Pancreas (tissue), 10 donors: ENCODE data around the gene PTPRQ. TPM values are rescaled to one million over a fixed set of nuclear protein-coding genes. Genes with fewer than 3 reads are reported as not detected.
A peak's percentile ranks its signal among the peaks of the same experiment; 100 is the strongest.

ENCODE experiments used
- ATAC-seq, 4 donors: fragments of 200-7000 bp; cut with Tn5 transposase; one replicate each; pipeline versions ENCODE4 v1.8.0 to v1.9.1; 2020; ENCODE audit warnings: mild to moderate bottlenecking in 4 of 4, moderate library complexity in 4 of 4
- DNase-seq, 6 donors: peaks; one replicate each; pipeline ENCODE4 v3.0.0-alpha.2; 2020
- FAIRE-seq: peaks from 2 replicates; lab custom pipeline; 2012; peaks lifted over from hg19 to GRCh38; lab: Jason Lieb, UNC
- H3K27ac ChIP-seq, 4 donors: fragments of 200-600 bp; sonication (generic); 1 replicate in 3 of 4; 2 replicates in 1 of 4; pipeline versions ENCODE4 v1.5.0 to v1.8.0; 2020
- H3K27me3 ChIP-seq, 4 donors: fragments of 200-600 bp; one replicate each; pipeline ENCODE4 v1.8.0; 2021
- H3K36me3 ChIP-seq, 3 donors: fragments of 200-600 bp; sonication (generic) in 1 of 3; one replicate each; pipeline versions ENCODE4 v1.5.0 to v1.8.0; 2020 to 2021
- H3K4me1 ChIP-seq, 3 donors: fragments of 200-600 bp; one replicate each; pipeline ENCODE4 v1.8.0; 2021
- H3K4me3 ChIP-seq, 4 donors: fragments of 200-600 bp; sonication (generic) in 2 of 4; one replicate each; pipeline versions ENCODE4 v1.5.0 to v1.8.0; 2020 to 2021
- H3K9me3 ChIP-seq, 4 donors: fragments of 200-600 bp; one replicate each; pipeline ENCODE4 v1.8.0; 2021
- CTCF ChIP-seq, 4 donors: fragments of 200-600 bp; sonication (generic) in 3 of 4; IDR thresholded peaks; one replicate each; pipeline versions ENCODE4 v1.5.0 to v1.8.0; 2021; ENCODE audit warnings: antibody characterized with exemption in 4 of 4
- WGBS, 2 donors: extraction: QIAGEN DNeasy Blood & Tissue Kit; methylation state at CpG; one replicate each; pipeline ENCODE4 v1.1.7; 2013; 5-methylcytosine and 5-hydroxymethylcytosine counted together
- intact Hi-C, 3 donors: fragments of 100-400 bp; cut with DNase I; formaldehyde crosslinking; loops; one replicate each; pipeline versions ENCODE4 v1.11.1 to v1.14.2; 2022
- polyA plus RNA-seq, 2 donors: library from polyadenylated mRNA; stranded (reverse); fragments of 200-250 nt; gene quantifications; one replicate each; pipeline ENCODE4 v1.2.3, GENCODE V29; 2013
- total RNA-seq, 6 donors: library from RNA; stranded (reverse); fragmentation: NEBNext Ultra II Directional in 4 of 6; extraction: Animal tissue kit (Norgen Biotek cat#: 25700) in 4 of 6; gene quantifications; one replicate each; pipeline versions ENCODE4 v1.2.1 to v1.2.4, GENCODE V29; 2021 to 2023
- donor health status: healthy with polysubstance abuse.
- donor health status: DM: no; HTN: no; CAD: no; lungs with moderate emphysema.
- donor health status: DM: no; HTN: no; CAD: no.
- donor health status: control.
- donor health status: control.
- donor health status: Bipolar disorder and iron deficiency.
- donor health status: DM: yes; HTN: yes; CAD: no.
- donor health status: DM: no; HTN: no; CAD: no.
- donor health status: DM: no; HTN: no; CAD: no.
- donor health status: DM: yes; HTN: yes; CAD: no.

PTPRQ gene
- total and polyA plus RNA-seq, 8 donors, result 0.09 to 0.91 (median 0.43) TPM

GRCh38 chr12:80419644-80420043, 24.4 kb upstream of the PTPRQ start:
- FAIRE-seq (no peak), ATAC-seq (peak in 1 of 4 donors; percentile 14), DNase-seq (no peak)
- intact Hi-C loops, result loop anchor here in 1 of 3 donors (10.0 kb wide), 1 partner anchor 345 kb away; no protein-coding TSS in a partner anchor
- Histone ChIP-seq H3K27ac (no peak overlapping the region), H3K27me3 (no peaks in the 10 kb centered on the region), H3K4me3 (no peak overlapping the region), H3K9me3 (no peaks in the 10 kb centered on the region), H3K36me3 (no peaks in the 10 kb centered on the region), H3K4me1 (no peaks in the 10 kb centered on the region)
- TF ChIP-seq CTCF (IDR thresholded peaks at IDR 0.05), result no peak

GRCh38 chr12:80420075-80420474, 24.0 kb upstream of the PTPRQ start:
- intact Hi-C loops, result no loop called here
- Histone ChIP-seq H3K4me1 (no peaks in the 10 kb centered on the region), H3K27me3 (no peaks in the 10 kb centered on the region), H3K9me3 (no peaks in the 10 kb centered on the region), H3K27ac (no peak overlapping the region), H3K4me3 (no peak overlapping the region), H3K36me3 (no peaks in the 10 kb centered on the region)
- TF ChIP-seq CTCF (IDR thresholded peaks at IDR 0.05), result no peak
- no peak for FAIRE-seq
- DNase-seq, result no peak
- ATAC-seq, result no peak

- DNase-seq (no peak), ATAC-seq (no peak), FAIRE-seq (no peak)
- H3K9me3 ChIP-seq, result no peaks in the 10 kb centered on the region
- intact Hi-C loops, result no loop called here
- 35 to 47% methylated on average over 2 of the region's 2 CpGs for WGBS, 2 donors
- H3K4me3 ChIP-seq, result no peak overlapping the region
- TF ChIP-seq CTCF (IDR thresholded peaks at IDR 0.05), result no peak
- H3K27ac ChIP-seq, result no peak overlapping the region
- no peaks in the 10 kb centered on the region for H3K27me3 ChIP-seq
- H3K36me3 ChIP-seq, result no peaks in the 10 kb centered on the region
- no peaks in the 10 kb centered on the region for H3K4me1 ChIP-seq
Observed at GRCh38 chr12:80422550-80422949, 21.5 kb upstream of the PTPRQ start.

- 51 to 55% methylated on average over 2 of the region's 2 CpGs for WGBS, 2 donors
- Histone ChIP-seq H3K36me3 (no peaks in the 10 kb centered on the region), H3K4me1 (no peaks in the 10 kb centered on the region), H3K27me3 (no peaks in the 10 kb centered on the region), H3K4me3 (no peak overlapping the region), H3K27ac (no peak overlapping the region), H3K9me3 (no peaks in the 10 kb centered on the region)
- FAIRE-seq (no peak), DNase-seq (no peak), ATAC-seq (no peak)
- no peak for TF ChIP-seq CTCF (IDR thresholded peaks at IDR 0.05)
- intact Hi-C loops, result no loop called here
Observed at GRCh38 chr12:80432061-80432460, 12.0 kb upstream of the PTPRQ start.

DNA sequence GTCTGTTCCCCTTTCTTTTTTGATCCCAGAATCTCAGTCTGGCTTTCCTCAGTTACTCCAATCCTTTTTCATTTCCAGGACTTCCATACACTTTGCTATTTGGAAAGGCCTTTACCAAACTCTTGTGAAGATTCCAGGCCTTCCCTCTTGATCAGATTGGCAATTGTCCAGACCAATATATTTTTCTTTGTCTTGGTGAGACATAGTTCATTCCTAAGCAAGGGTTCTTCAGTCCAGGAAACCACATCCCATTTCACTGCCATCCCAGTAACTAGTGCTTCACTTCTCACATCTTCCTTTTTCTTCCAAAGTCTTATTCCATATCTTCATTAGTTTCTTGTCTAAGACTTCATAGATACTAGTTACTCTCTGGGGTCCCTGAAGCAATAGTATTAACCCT, 2.1 kb upstream of the PTPRQ start:
- no peaks in the 10 kb centered on the region for H3K36me3 ChIP-seq
- H3K27me3 ChIP-seq, result no peaks in the 10 kb centered on the region
- ATAC-seq (no peak), DNase-seq (no peak), FAIRE-seq (no peak)
- no peak overlapping the region for H3K4me3 ChIP-seq
- intact Hi-C loops, result no loop called here
- TF ChIP-seq CTCF (IDR thresholded peaks at IDR 0.05), result no peak
- H3K4me1 ChIP-seq, result peaks cover 9 to 27% (median 10%) of the 10 kb centered on the region in 3 donors
- H3K27ac ChIP-seq, result no peak overlapping the region
- no peaks in the 10 kb centered on the region for H3K9me3 ChIP-seq
